ENCODE data around the gene ZNF74.

The ZNF74 gene

GRCh38 chr22:20433191-20433590 lies 39.2 kb downstream of the ZNF74 start:
- no peak for DNase-seq (ENCODE audit: low read depth)

- no peak for DNase-seq (ENCODE audit: low read depth)
Observed at GRCh38 chr22:20433686-20434241, 39.8 kb downstream of the ZNF74 start.

GRCh38 chr22:20434264-20434751 lies 40.4 kb downstream of the ZNF74 start:
- DNase-seq (ENCODE audit: low read depth) = no peak

- no peak for DNase-seq (ENCODE audit: low read depth)
Observed at GRCh38 chr22:20434773-20435172, 40.8 kb downstream of the ZNF74 start.

GRCh38 chr22:20435436-20436306 lies 41.7 kb downstream of the ZNF74 start:
- no peak for DNase-seq (ENCODE audit: low read depth)

GRCh38 chr22:20436307-20436767 lies 42.4 kb downstream of the ZNF74 start:
- no peak for DNase-seq (ENCODE audit: low read depth)

- no peak for DNase-seq (ENCODE audit: low read depth)
Observed at GRCh38 chr22:20436768-20437612, 43.0 kb downstream of the ZNF74 start.

GRCh38 chr22:20437613-20438426 lies 43.9 kb downstream of the ZNF74 start, which contains the start of gene SCARF2:
Gene SCARF2, minus strand, starts transcription at chr22:20437825. Its CDS starts 71 bp downstream, at chr22:20437754.
- DNase-seq (ENCODE audit: low read depth) = no peak

GRCh38 chr22:20438427-20438677 lies 44.4 kb downstream of the ZNF74 start:
- no peak for DNase-seq (ENCODE audit: low read depth)

- no peak for DNase-seq (ENCODE audit: low read depth)
Observed at GRCh38 chr22:20438678-20439492, 44.9 kb downstream of the ZNF74 start.

GRCh38 chr22:20439556-20439927 lies 45.6 kb downstream of the ZNF74 start:
- no peak for DNase-seq (ENCODE audit: low read depth)

GRCh38 chr22:20439928-20440575 lies 46.1 kb downstream of the ZNF74 start:
- DNase-seq (ENCODE audit: low read depth) = no peak

- DNase-seq (ENCODE audit: low read depth) = no peak
Observed at GRCh38 chr22:20440637-20441591, 47.0 kb downstream of the ZNF74 start.

- DNase-seq (ENCODE audit: low read depth) = no peak
Observed at GRCh38 chr22:20441631-20442484, 47.9 kb downstream of the ZNF74 start.

GRCh38 chr22:20442485-20443284 lies 48.7 kb downstream of the ZNF74 start:
- no peak for DNase-seq (ENCODE audit: low read depth)

- DNase-seq (ENCODE audit: low read depth) = no peak
Observed at GRCh38 chr22:20444325-20444724, 50.4 kb downstream of the ZNF74 start.

- no peak for DNase-seq (ENCODE audit: low read depth)
Observed at GRCh38 chr22:20446383-20446970, 52.5 kb downstream of the ZNF74 start.
